Measurements from ENCODE around the gene MAN1A2. TPM values are rescaled to one million over a fixed set of nuclear protein-coding genes. Genes with fewer than 3 reads are reported as not detected.
A peak's percentile ranks its signal among the peaks of the same experiment; 100 is the strongest.

The MAN1A2 gene
- total RNA-seq, 2 experiments from 2014 or later: 18.3 to 22.5 TPM

- intact Hi-C loops (cut with micrococcal nuclease): no loop called here
- ChIA-PET POLR2A (no interaction called here), CTCF (no interaction called here)
- Mint-ChIP-seq H3K4me1 (ENCODE audit: low read depth) (peaks cover 53% of the 10 kb centered on the region), H3K27me3 (no peaks in the 10 kb centered on the region), H3K27ac (no peak overlapping the region), H3K4me3 (no peak overlapping the region), H3K36me3 (peaks cover 12% of the 10 kb centered on the region), H3K9me3 (peaks cover 22% of the 10 kb centered on the region)
- no peak for DNase-seq
Measured at GRCh38 chr1:117387060-117387633, 19.9 kb downstream of the MAN1A2 start.

DNA sequence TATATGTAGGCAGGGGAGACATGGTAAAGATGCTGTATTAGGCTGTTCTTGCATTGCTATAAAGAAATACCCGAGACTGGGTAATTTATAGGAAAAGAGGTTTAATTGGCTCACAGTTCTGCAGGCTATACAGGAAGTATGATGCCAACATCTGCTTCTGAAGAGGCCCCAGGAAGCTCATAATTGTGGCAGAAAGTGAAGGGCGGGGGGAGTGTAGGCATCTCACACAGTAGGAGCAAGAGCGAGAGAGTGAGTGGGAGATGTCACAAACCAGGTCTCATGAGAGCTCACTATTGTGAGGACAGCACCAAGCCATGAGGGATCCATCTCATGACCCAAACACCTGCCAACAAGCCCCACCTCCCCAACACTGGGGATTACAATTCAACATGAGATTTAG, 21.1 kb downstream of the MAN1A2 start:
- ChIA-PET CTCF (no interaction called here), POLR2A (no interaction called here)
- intact Hi-C loops (cut with micrococcal nuclease): no loop called here
- Mint-ChIP-seq H3K27me3 (no peaks in the 10 kb centered on the region), H3K27ac (no peak overlapping the region), H3K36me3 (peaks cover 9% of the 10 kb centered on the region), H3K4me3 (no peak overlapping the region), H3K9me3 (peaks cover 14% of the 10 kb centered on the region), H3K4me1 (ENCODE audit: low read depth) (peaks cover 62% of the 10 kb centered on the region)
- peak; percentile 37 for DNase-seq

- peaks cover 2% of the 10 kb centered on the region for H3K36me3 Mint-ChIP-seq
- intact Hi-C loops (cut with micrococcal nuclease): no loop called here
- CTCF ChIA-PET: interaction anchor here (0.6 kb wide), 1 partner anchor 16 kb away, joined by 3 read pairs; no protein-coding TSS in a partner anchor
- peaks cover 63% of the 10 kb centered on the region for H3K4me1 Mint-ChIP-seq (ENCODE audit: low read depth)
- H3K9me3 Mint-ChIP-seq: peaks cover 5% of the 10 kb centered on the region
- H3K27me3 Mint-ChIP-seq: no peaks in the 10 kb centered on the region
- H3K4me3 Mint-ChIP-seq: no peak overlapping the region
- H3K27ac Mint-ChIP-seq: no peak overlapping the region
- POLR2A ChIA-PET: no interaction called here
- no peak for DNase-seq
Measured at GRCh38 chr1:117389284-117389683, 22.0 kb downstream of the MAN1A2 start.

DNA sequence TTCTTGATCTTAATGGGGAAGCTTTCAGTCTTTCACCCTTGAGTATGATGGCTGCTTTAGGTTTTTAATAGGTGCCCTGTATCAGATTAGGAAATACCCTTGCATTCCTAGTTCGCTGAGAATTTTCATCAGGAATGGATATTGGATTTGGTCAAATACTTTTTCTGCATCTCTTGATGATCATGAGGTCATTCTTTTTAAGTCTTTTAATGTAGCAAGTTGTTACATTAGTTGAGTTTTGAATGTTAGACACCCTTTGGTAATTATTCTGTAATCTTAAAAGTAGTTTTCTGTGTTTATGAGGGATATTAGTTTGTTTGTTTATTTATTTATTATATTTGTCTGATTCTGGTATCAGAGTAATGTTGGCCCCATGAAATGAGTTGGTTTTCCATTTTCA, 22.5 kb downstream of the MAN1A2 start:
- ChIA-PET CTCF (no interaction called here), POLR2A (no interaction called here)
- H3K9me3 Mint-ChIP-seq: no peaks in the 10 kb centered on the region
- H3K4me3 Mint-ChIP-seq: no peak overlapping the region
- no peak overlapping the region for H3K27ac Mint-ChIP-seq
- peaks cover 68% of the 10 kb centered on the region for H3K4me1 Mint-ChIP-seq (ENCODE audit: low read depth)
- H3K36me3 Mint-ChIP-seq: no peaks in the 10 kb centered on the region
- no peak for DNase-seq
- no peaks in the 10 kb centered on the region for H3K27me3 Mint-ChIP-seq
- intact Hi-C loops (cut with micrococcal nuclease): no loop called here

DNA sequence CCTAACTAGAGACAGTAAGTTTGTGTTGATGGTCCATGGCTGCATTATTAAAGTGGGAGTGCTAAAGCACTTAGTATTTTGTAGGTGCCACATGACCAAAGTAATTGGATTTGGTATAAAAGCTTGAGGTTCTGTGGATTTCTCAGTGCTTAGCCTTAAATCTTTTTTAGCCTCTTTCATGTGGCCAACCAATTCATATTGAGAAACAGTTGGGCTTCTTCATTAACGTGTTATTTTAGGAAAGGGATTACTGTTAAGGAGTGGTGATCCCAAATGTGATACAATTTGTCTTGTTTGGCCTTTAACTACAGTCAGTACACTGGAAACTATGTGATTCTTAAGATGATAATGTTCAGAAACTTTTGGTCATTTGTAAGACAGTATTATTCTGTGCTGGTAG, 25.5 kb downstream of the MAN1A2 start:
- DNase-seq: no peak
- H3K4me1 Mint-ChIP-seq (ENCODE audit: low read depth): peaks cover 65% of the 10 kb centered on the region
- no peaks in the 10 kb centered on the region for H3K27me3 Mint-ChIP-seq
- POLR2A ChIA-PET: no interaction called here
- H3K9me3 Mint-ChIP-seq: no peaks in the 10 kb centered on the region
- intact Hi-C loops (cut with micrococcal nuclease): no loop called here
- no peak overlapping the region for H3K27ac Mint-ChIP-seq
- CTCF ChIA-PET: interaction anchor here (1.0 kb wide), 1 partner anchor 361 kb away, joined by 3 read pairs; no protein-coding TSS in a partner anchor
- H3K36me3 Mint-ChIP-seq: no peaks in the 10 kb centered on the region
- no peak overlapping the region for H3K4me3 Mint-ChIP-seq

DNA sequence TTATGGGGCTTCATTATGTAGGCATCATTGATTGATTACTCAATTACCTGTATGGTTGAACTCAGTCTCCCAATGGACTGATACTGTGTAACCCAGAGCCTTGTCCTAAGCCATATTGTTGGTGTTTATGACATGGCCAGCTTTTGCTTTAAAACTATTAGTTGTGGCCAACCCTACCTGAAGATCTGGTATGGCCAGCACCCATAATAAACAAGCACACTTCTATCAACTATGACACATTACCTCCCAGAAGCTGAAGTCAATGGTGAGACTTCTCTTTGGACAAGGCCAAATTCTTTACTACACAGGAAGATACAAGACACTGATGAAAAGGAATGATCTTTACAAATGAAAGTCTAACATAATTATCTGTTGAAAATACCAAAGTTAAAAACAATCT, 28.8 kb downstream of the MAN1A2 start:
- H3K36me3 Mint-ChIP-seq: no peaks in the 10 kb centered on the region

DNA sequence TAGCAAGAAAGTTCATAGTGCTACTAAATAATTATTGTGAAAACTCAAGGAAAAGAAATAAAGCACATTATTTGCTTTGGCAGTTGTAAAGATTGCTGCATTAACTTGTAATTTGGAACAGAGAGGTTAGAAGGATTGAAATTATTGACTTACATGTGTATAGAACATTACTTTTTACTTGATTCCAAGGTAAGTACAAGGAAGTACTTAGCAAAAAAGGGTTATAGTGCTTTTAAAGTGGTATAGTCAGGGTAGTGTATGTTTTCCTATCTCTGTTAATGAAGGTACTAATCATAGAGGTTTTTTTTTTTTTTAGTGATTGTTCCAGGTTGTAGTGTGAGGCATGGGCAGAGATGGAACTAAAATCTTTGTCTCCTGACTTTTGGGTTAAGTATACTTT, 29.4 kb downstream of the MAN1A2 start:
- DNase-seq: no peak
- Mint-ChIP-seq H3K4me3 (no peak overlapping the region), H3K27me3 (no peaks in the 10 kb centered on the region), H3K27ac (no peak overlapping the region), H3K36me3 (peaks cover 2% of the 10 kb centered on the region), H3K4me1 (ENCODE audit: low read depth) (peaks cover 55% of the 10 kb centered on the region), H3K9me3 (peaks cover 2% of the 10 kb centered on the region)
- intact Hi-C loops (cut with micrococcal nuclease): no loop called here
- POLR2A ChIA-PET: no interaction called here
- CTCF ChIA-PET: no interaction called here

More for the DNA sequence above, 28.8 kb downstream of the MAN1A2 start:
- intact Hi-C loops (cut with micrococcal nuclease): no loop called here
- Mint-ChIP-seq H3K27ac (no peak overlapping the region), H3K27me3 (no peaks in the 10 kb centered on the region), H3K9me3 (no peaks in the 10 kb centered on the region), H3K4me1 (ENCODE audit: low read depth) (peaks cover 56% of the 10 kb centered on the region), H3K4me3 (no peak overlapping the region)
- ChIA-PET CTCF (no interaction called here), POLR2A (no interaction called here)
- no peak for DNase-seq

- no peak for DNase-seq
- intact Hi-C loops (cut with micrococcal nuclease): no loop called here
- Mint-ChIP-seq H3K9me3 (peaks cover 11% of the 10 kb centered on the region), H3K36me3 (peaks cover 17% of the 10 kb centered on the region), H3K4me1 (ENCODE audit: low read depth) (peaks cover 44% of the 10 kb centered on the region), H3K27ac (no peak overlapping the region), H3K27me3 (no peaks in the 10 kb centered on the region), H3K4me3 (no peak overlapping the region)
- ChIA-PET POLR2A (no interaction called here), CTCF (interaction anchor here (0.6 kb wide), 1 partner anchor 163 kb away, joined by 3 read pairs; no protein-coding TSS in a partner anchor)
Measured at GRCh38 chr1:117398957-117399356, 31.7 kb downstream of the MAN1A2 start.

GRCh38 chr1:117401761-117402160, 34.5 kb downstream of the MAN1A2 start:
- H3K4me3 Mint-ChIP-seq: no peak overlapping the region
- intact Hi-C loops (cut with micrococcal nuclease): no loop called here
- H3K4me1 Mint-ChIP-seq (ENCODE audit: low read depth): peaks cover 25% of the 10 kb centered on the region
- POLR2A ChIA-PET: no interaction called here
- CTCF ChIA-PET: interaction anchor here (0.6 kb wide), 1 partner anchor 677 kb away, joined by 3 read pairs; no protein-coding TSS in a partner anchor
- DNase-seq: no peak
- no peaks in the 10 kb centered on the region for H3K27me3 Mint-ChIP-seq
- no peak overlapping the region for H3K27ac Mint-ChIP-seq
- peaks cover 33% of the 10 kb centered on the region for H3K36me3 Mint-ChIP-seq
- H3K9me3 Mint-ChIP-seq: peaks cover 13% of the 10 kb centered on the region

GRCh38 chr1:117403597-117403996, 36.3 kb downstream of the MAN1A2 start:
- POLR2A ChIA-PET: no interaction called here
- DNase-seq: no peak
- H3K4me3 Mint-ChIP-seq: no peak overlapping the region
- no peak overlapping the region for H3K27ac Mint-ChIP-seq
- H3K36me3 Mint-ChIP-seq: peaks cover 37% of the 10 kb centered on the region
- H3K27me3 Mint-ChIP-seq: no peaks in the 10 kb centered on the region
- CTCF ChIA-PET: no interaction called here
- peaks cover 13% of the 10 kb centered on the region for H3K9me3 Mint-ChIP-seq
- intact Hi-C loops (cut with micrococcal nuclease): no loop called here
- H3K4me1 Mint-ChIP-seq (ENCODE audit: low read depth): peaks cover 19% of the 10 kb centered on the region

GRCh38 chr1:117405042-117405441, 37.8 kb downstream of the MAN1A2 start:
- intact Hi-C loops (cut with micrococcal nuclease): no loop called here
- ChIA-PET CTCF (no interaction called here), POLR2A (no interaction called here)
- H3K4me1 Mint-ChIP-seq (ENCODE audit: low read depth): peaks cover 12% of the 10 kb centered on the region
- no peak overlapping the region for H3K4me3 Mint-ChIP-seq
- peaks cover 38% of the 10 kb centered on the region for H3K36me3 Mint-ChIP-seq
- no peaks in the 10 kb centered on the region for H3K27me3 Mint-ChIP-seq
- no peak overlapping the region for H3K27ac Mint-ChIP-seq
- H3K9me3 Mint-ChIP-seq: peaks cover 13% of the 10 kb centered on the region
- no peak for DNase-seq

DNA sequence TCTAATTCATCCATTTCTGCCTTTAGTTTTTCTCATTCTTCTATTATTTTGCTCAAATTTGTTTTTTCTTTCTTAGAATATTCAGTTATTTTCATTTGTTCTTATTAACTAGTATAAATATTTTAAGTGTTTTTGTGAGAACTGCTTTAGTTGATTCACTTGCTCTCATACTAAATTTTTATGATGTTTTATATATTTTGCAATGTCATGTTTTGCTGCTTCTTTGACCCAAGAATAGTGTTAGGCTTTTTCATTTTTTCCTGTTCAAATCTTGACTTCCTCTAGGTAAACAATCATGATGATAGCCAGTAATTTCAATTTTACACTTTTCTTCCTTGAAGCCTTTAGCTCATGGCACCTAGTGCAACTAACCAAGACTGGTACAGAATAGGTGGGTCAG, 45.2 kb downstream of the MAN1A2 start:
- Mint-ChIP-seq H3K4me1 (ENCODE audit: low read depth) (peaks cover 11% of the 10 kb centered on the region), H3K4me3 (no peak overlapping the region), H3K9me3 (no peaks in the 10 kb centered on the region), H3K36me3 (peaks cover 29% of the 10 kb centered on the region), H3K27ac (no peak overlapping the region), H3K27me3 (no peaks in the 10 kb centered on the region)
- intact Hi-C loops (cut with micrococcal nuclease): loop anchor here (5.0 kb wide), 1 partner anchor 45 kb away; the partner anchor contains the start of gene MAN1A2
- CTCF ChIA-PET: no interaction called here
- DNase-seq: no peak
- POLR2A ChIA-PET: no interaction called here

GRCh38 chr1:117413412-117413811, 46.2 kb downstream of the MAN1A2 start:
- no peak for DNase-seq
- Mint-ChIP-seq H3K4me3 (no peak overlapping the region), H3K27ac (no peak overlapping the region), H3K27me3 (no peaks in the 10 kb centered on the region), H3K4me1 (ENCODE audit: low read depth) (peaks cover 11% of the 10 kb centered on the region), H3K9me3 (no peaks in the 10 kb centered on the region), H3K36me3 (peaks cover 24% of the 10 kb centered on the region)
- intact Hi-C loops (cut with micrococcal nuclease): loop anchor here (5.0 kb wide), 1 partner anchor 46 kb away; the partner anchor contains the start of gene MAN1A2
- ChIA-PET CTCF (no interaction called here), POLR2A (no interaction called here)

Measured in activated CD4-positive, alpha-beta memory T cell treated with anti-CD3 and anti-CD28 coated beads for 36 hours (primary cell).